Right lobe of liver (tissue), 4 donors: Measurements from ENCODE around the gene NOP10.

Source experiments
- POLR2A ChIP-seq: fragments of 450-650 bp; IDR thresholded peaks from one replicate; pipeline ENCODE4 v1.6.1; 2017; ENCODE audit warnings: antibody characterized with exemption, mild to moderate bottlenecking
- TF ChIP-seq, protein P1 (sequence below), 4 donors: fragments of 200-600 bp in 3 of 4; fragments of 450-650 bp in 1 of 4; IDR thresholded peaks; one replicate each; pipeline versions ENCODE4 v1.5.1 to v1.8.0; 2016 to 2022; ENCODE audit warnings: antibody characterized with exemption in 4 of 4, mild to moderate bottlenecking in 2 of 4
- donor health status: DM: no; HTN: no; CAD: no.
- donor health status: DM: no; HTN: no; CAD: no.
- donor health status: DM: no; HTN: yes; CAD: no.

- TF ChIP-seq, protein P1, sequence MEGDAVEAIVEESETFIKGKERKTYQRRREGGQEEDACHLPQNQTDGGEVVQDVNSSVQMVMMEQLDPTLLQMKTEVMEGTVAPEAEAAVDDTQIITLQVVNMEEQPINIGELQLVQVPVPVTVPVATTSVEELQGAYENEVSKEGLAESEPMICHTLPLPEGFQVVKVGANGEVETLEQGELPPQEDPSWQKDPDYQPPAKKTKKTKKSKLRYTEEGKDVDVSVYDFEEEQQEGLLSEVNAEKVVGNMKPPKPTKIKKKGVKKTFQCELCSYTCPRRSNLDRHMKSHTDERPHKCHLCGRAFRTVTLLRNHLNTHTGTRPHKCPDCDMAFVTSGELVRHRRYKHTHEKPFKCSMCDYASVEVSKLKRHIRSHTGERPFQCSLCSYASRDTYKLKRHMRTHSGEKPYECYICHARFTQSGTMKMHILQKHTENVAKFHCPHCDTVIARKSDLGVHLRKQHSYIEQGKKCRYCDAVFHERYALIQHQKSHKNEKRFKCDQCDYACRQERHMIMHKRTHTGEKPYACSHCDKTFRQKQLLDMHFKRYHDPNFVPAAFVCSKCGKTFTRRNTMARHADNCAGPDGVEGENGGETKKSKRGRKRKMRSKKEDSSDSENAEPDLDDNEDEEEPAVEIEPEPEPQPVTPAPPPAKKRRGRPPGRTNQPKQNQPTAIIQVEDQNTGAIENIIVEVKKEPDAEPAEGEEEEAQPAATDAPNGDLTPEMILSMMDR (IDR thresholded peaks at IDR 0.05): no peak
- TF ChIP-seq POLR2A: no peak
These were observed 31.9 kb upstream of the NOP10 start for GRCh38 chr15:34374816-34375215.
